HG02852 (cell line): ENCODE data around the gene FDX1.

Experiments used
- ATAC-seq: cut with Tn5 transposase; IDR thresholded peaks from one replicate; pipeline ENCODE4 v1.9.1; 2021; ENCODE audit warnings: mild to moderate bottlenecking, moderate library complexity; ENCODE audit not compliant: unreplicated experiment

FDX1 gene

DNA sequence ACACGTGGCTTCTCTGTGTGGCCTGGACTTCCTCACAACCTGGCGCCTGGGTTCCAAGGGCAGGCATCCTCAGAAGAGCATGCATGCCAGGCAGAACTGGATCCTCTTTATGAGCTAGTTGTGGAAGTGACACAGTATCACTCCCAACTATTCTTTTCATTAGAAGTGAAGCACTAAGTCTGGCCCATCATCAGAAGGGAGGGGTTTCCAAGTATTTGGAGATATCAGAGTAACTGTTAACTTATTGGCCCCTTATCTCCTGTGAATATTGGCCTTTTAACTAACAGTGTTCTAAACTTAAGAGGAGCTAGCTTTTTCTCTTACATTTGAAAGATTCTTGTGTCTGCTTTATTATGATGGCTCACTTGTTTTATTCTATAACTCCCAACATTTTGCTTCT, 35.5 kb downstream of the FDX1 start:
- ATAC-seq: no peak

DNA sequence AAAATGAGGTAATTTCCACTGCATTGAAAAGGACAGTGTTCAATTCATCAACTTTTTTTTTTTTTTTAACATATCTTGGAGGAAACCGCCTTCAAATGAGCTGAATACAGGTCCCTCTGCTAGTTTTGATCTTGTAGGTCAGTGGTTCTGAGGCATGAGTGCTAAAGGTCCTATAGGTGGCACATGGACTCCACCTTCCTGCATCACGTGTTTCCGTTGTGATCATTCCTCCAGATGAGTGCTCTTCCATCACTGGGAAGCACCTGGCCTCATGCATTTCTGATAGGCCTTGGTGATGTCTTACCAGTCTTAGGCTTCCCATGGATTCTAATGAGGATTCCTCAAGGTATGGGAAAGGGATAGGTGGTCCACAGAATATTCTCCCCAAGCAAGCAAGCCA, 37.8 kb downstream of the FDX1 start:
- ATAC-seq: no peak

DNA sequence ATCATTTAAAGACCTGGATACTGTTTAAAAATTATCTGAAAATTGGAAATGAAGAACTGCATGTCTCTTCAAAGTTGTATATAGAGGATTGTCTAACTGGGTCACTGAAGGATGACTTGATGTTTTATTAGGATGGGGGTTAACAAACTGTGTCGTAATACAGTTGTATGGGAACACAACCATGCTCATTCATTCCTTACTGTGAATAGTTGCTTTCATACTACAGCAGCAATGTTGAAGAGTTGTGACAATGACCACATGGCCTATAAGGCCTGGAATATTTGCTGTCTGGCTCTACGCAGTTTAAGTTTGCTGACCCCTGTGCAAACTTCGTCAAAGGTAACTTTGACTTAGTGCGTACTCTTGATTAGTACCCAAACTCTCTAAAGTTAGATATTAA, 38.4 kb downstream of the FDX1 start:
- ATAC-seq: no peak

DNA sequence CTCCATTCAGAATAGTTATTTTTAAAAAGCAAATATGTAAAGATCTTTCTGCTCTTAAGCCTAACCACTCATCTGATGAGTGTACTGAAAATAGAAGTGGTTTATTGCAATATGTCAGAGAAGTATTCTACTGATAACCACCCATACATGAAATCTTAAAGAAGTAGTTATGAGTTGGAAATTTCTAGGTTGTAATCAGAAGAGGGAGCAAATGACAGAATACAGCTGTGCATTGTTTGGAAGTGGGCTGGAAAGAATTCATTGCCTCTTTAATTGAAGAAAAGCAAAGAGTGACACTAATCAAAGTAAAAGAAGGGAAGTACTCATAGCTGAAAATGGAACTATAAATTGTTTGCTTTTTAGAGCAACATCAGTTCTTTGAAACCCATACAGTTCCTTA, 39.4 kb downstream of the FDX1 start:
- no peak for ATAC-seq

- ATAC-seq: no peak
Measured at GRCh38 chr11:110470716-110471115, 41.0 kb downstream of the FDX1 start.

- ATAC-seq: no peak
Measured at GRCh38 chr11:110471371-110471770, 41.6 kb downstream of the FDX1 start.

DNA sequence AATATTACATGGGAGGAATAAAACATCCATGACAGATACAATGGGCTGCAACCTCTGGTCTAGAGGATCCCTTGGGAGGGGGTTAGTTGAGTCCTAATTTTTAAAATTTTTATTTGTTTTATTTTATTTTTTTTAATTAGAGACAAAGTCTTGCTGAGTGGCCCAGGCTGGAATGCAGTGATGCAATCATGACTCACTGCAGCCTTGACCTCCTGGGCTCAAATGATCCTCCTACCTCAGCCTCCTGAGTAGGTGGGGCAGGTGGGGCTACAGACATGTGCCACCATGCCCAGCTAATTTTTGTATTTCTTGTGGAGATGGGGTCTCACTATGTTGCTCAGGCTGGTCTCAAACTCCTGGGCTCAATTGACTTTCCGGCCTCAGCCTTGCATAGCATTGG, 43.1 kb downstream of the FDX1 start:
- ATAC-seq: no peak

DNA sequence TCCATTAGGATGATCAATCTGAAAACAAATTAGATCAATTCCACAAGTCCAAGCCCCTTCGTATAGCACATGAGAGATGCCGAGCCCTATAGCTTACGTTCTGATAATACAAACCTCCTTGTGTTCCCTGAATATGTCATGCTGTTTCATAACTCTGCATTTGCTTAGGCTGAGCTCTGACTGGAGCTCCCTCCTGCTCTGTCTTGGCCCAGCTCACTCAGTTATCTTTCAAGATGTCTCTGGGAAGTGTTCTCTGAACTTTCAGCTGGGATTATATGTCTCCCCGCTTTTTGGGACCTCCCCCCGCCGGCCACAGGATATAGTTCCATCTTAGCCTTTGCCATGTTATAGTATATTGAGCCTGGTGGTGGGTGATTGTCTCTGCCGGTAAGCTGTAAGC, 44.0 kb downstream of the FDX1 start:
- ATAC-seq: no peak

DNA sequence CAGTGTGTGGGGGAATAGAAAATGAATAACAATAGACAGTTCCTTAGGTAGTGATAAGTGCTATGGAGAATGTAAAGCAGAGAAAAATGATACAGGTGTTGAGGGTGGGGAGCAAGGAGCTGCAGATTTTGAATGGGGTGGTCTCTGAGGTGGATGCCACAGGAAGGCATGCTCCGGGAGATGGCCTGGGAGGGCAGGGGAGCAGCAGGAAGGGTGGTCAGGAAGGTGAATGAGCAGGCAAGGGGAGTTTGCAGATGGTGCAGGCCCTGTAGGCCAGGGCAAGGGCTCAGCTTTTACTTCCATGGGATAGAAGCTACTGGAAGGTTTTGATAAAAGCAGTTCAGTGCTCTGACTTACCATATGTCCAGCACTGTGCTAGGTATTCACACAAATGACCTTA, 44.8 kb downstream of the FDX1 start:
- ATAC-seq: no peak

GRCh38 chr11:110475671-110476070, 45.9 kb downstream of the FDX1 start:
- ATAC-seq: no peak

DNA sequence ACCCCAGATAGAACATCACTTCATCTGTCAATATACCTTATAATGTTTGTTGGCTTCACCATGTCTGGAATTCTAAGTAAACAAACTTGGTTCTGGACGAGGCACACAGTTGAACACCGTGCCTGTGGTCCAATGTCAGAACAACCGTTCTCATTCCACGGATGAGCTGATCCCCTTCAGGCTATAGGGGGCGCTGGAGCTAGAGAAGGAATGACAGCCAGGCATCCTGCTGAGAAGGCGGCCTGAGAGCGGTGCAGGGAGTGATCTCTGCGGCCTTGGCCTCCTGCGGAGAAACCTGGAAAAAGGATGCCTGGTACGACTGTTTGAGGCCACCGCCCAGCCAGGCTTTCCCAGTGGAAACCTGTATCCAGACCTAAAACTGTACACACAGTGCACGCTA, 48.7 kb downstream of the FDX1 start:
- ATAC-seq: no peak

DNA sequence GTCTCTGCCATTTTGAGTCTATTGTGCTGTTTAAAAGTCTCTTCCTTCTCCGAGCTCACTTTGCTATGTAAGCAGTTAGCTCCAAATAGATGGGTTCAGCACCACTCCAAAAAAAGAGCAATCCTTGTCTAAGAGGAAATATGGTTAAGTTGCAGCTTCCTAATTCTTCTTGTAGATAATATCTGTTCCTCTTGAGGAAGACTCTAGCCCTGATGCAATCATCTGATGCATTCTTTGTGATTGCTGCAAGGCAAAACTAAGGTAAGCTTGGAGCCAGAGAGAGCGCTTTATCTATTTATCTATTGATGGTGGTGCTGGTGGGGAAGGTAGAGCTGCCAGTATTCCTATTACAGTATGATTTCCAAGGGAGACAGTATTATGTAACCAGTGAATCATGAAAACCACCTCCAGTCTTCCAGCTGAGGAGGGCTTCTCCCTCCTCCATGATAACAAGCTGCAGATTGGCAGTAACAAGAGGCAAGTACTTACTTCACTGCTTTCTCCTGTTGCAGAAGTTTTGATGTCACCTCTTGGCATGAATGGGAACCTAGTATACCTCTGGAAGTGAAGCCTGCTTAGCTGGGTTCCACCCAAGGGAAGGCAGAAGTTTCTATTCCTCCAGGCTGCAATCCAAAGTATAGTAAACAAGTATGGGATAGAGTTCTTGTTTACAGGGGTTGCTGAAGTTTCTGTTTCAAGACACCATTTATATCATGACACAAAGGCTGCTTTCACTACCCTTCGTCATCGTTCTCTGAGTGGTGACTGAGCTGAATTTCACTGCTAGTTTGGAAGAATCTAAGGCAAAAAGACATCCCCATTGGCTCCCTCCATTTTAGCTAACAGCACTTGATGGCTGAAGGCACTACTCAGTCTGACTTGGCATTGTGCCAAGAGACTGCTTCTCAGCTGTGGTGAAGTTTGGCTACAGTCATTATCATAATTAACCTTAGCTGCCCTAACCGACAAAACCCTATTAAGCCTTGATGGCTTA, 49.7 kb downstream of the FDX1 start:
- no peak for ATAC-seq

GRCh38 chr11:110481523-110481922, 51.8 kb downstream of the FDX1 start:
- ATAC-seq: no peak

DNA sequence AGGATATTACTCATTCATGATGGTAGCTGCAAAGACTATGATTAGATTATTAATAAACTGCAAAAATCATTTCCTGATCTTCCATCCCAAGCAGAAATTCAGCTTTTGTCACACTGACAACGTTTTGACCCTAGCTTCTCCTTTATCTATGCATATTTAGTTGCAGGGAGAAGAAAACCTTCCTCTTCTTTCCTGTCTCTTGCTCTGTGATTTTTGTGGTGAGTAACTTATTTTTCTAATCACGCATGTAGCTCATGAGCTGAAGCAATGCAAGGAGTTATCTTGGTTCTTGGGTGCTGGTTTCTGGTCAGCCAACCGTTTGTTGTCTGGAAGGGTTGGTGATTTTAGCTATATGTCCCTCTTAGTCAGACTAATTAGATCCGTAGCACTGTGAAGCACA, 56.4 kb downstream of the FDX1 start:
- no peak for ATAC-seq

GRCh38 chr11:110488446-110488845, 58.7 kb downstream of the FDX1 start:
- no peak for ATAC-seq

GRCh38 chr11:110490886-110491285, 61.1 kb downstream of the FDX1 start:
- no peak for ATAC-seq

DNA sequence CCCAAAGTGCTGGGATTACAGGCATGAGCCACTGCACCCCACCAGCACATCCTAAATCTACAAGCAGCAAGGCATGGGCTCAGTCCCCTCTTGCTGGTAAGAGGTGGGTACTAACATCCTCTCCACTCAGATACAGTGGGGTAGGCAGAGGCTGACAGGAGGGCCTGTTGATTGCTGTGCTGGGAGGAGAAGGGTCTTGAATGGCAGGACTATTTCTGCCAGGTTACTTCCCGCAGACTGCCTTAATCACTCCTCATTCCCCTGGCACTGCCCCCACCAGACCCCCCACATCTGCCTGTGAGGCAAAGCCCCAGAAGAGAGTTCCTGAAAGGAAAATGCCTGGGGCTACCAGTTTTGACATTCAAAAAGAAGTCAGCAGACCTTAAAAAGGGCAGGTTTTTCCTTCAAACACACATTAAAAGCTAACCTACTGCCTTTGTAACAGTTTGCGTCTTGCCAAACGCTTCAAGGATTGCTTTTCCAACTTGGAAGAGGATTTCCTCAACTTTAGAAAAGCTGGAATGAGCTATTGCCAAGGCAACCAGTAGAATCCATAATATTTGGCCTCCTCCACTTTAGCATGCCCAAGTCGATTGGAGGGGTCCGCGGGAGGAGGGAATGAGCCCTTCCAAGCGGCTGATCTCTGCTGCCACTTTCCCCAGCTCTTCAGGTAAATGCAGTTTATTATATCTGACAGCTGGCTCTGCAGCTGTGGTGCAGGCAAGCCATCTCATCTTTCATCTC, 62.0 kb downstream of the FDX1 start:
- ATAC-seq: no peak

DNA sequence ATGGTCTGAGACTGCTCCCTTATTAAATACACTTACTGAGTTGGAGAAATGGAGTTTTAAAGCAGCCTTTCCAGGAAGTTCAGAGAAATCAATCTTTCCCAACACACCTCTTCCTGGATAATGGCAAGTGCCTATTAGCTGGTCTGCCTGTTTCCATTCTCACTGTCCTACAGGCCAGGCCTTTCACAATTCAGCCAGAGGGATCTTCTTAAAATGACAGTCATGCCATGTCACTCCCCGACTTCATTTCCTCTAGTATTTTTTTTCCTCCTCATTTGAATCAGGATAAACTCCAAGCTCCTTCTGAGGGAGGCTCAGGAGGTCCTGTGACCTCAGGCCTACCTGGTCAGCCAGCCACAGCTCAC, 62.6 kb downstream of the FDX1 start:
- no peak for ATAC-seq

DNA sequence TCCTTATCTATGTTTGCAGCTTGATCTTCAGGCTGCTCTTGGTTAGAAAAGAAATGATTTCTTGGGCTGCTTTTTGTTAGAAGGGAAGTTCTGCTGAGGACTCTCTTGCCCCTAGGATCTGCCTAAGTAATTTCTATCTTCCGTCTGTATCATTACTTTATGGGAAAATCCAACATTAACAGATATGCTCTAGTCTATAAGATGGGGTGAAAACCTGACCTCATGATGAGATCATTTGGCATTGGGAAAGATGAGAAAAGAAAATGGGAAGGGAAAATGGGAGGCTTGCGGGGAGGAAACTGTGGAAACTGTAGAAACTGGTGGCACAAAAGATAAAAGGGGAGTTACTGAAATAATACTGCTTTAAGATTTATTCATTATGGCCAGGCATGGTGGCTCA, 63.6 kb downstream of the FDX1 start:
- ATAC-seq: no peak

GRCh38 chr11:110497231-110497978, 67.7 kb downstream of the FDX1 start:
- no peak for ATAC-seq

DNA sequence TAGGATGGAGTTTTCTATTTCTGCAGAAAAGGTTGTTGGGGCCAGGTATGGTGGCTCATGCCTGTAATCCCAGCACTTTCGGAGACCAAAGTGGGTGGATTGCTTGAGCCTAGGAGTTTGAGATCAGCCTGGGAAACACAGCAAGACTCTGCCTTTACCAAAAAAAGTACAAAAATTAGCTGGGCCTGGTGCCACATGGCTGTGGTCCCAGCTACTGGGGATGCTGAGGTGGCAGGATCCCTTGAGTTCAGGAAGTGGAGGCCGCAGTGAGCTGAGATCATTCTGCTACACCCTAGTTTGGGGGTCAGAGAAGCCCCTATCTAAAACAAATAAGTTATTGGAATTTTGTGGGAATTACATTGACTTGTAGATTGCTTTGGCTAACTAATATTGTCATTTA, 71.7 kb downstream of the FDX1 start:
- ATAC-seq: no peak
